Adrenal gland (tissue), 12 donors: ENCODE data around the gene ENGASE. TPM values are rescaled to one million over a fixed set of nuclear protein-coding genes. Genes with fewer than 3 reads are reported as not detected.

Source experiments
- DNase-seq, 7 donors: peaks; one replicate each; pipeline ENCODE4 v3.0.0-alpha.2; 2019 to 2020
- H3K27ac ChIP-seq, 5 donors: fragments of 200-600 bp; sonication (generic) in 4 of 5; 1 replicate in 3 of 5; 2 replicates in 2 of 5; pipeline versions ENCODE4 v1.5.1 to v1.8.0; 2016 to 2020; ENCODE audit warnings: mild to moderate bottlenecking in 1 of 5
- H3K27me3 ChIP-seq: fragments of 200-600 bp; 2 replicates; pipeline ENCODE4 v1.8.0; 2021
- H3K36me3 ChIP-seq, 2 donors: fragments of 200-600 bp; replicated peaks in 1 of 2; 1 replicate in 1 of 2; 2 replicates in 1 of 2; pipeline versions ENCODE4 v1.5.1 to v1.8.0; 2018 to 2022
- H3K4me1 ChIP-seq, 2 donors: fragments of 200-600 bp; replicated peaks in 1 of 2; 1 replicate in 1 of 2; 2 replicates in 1 of 2; pipeline versions ENCODE4 v1.5.1 to v1.8.0; 2018 to 2021
- H3K4me3 ChIP-seq, 4 donors: fragments of 200-600 bp; sonication (generic) in 3 of 4; one replicate each; pipeline ENCODE4 v1.5.1; 2016 to 2018
- H3K9me3 ChIP-seq, 3 donors: fragments of 200-600 bp; sonication (generic) in 1 of 3; replicated peaks in 1 of 3; 1 replicate in 2 of 3; 2 replicates in 1 of 3; pipeline versions ENCODE4 v1.5.1 to v1.8.0; 2016 to 2021
- CTCF ChIP-seq, 6 experiments: fragments of 450-650 bp in 4 of 6; fragments of 200-600 bp in 2 of 6; sonication (generic) in 1 of 6; IDR thresholded peaks; 1 replicate in 5 of 6; 2 replicates in 1 of 6; pipeline versions ENCODE4 v1.5.1 to v1.8.0; 2016 to 2021; ENCODE audit warnings: antibody characterized with exemption in 6 of 6, mild to moderate bottlenecking in 2 of 6, moderate library complexity in 1 of 6
- POLR2A ChIP-seq, 2 donors: fragments of 450-650 bp; IDR thresholded peaks; one replicate each; pipeline ENCODE4 v1.6.1; 2017; ENCODE audit warnings: antibody characterized with exemption in 2 of 2, mild to moderate bottlenecking in 2 of 2, moderate library complexity in 1 of 2
- WGBS, 4 donors: extraction: QIAGEN DNeasy Blood & Tissue Kit in 2 of 4; methylation state at CpG; one replicate each; pipeline versions ENCODE4 v1.1.5 to v1.1.7; 2013 to 2017; 5-methylcytosine and 5-hydroxymethylcytosine counted together
- intact Hi-C, 2 donors: fragments of 100-400 bp; cut with DNase I; formaldehyde crosslinking; loops; one replicate each; pipeline versions ENCODE4 v1.14.1 to v1.15.0; 2022 to 2023
- polyA plus RNA-seq, 3 donors: library from polyadenylated mRNA; stranded (reverse); fragments of 200-250 nt in 2 of 3; fragments of 350-450 nt in 1 of 3; fragmentation: Illumina TruSeq in 1 of 3; extraction: RNeasy Lipid Tissue Mini Kit (QIAGEN cat#74804) in 1 of 3; gene quantifications; one replicate each; pipeline ENCODE4 v1.2.3, GENCODE V29; 2013 to 2014
- total RNA-seq, 9 donors: library from RNA; depleted of rRNA in 4 of 9; stranded (reverse); fragments of >200 nt in 4 of 9; fragments of 120-200 nt in 1 of 9; fragmentation: NEBNext Ultra II Directional in 1 of 9; extraction: Animal tissue kit (Norgen Biotek cat#: 25700) in 1 of 9; gene quantifications; one replicate each; pipeline versions ENCODE4 v1.1.0 to v1.2.4, GENCODE V29; 2013 to 2023
- donor health status: healthy with polysubstance abuse.
- donor health status: Bipolar disorder and iron deficiency.
- donor health status: DM: yes; HTN: yes; CAD: no.
- donor health status: DM: no; HTN: no; CAD: no.
- donor health status: DM: no; HTN: no; CAD: no.
- donor health status: DM: yes; HTN: yes; CAD: no.

Gene ENGASE
- total and polyA plus RNA-seq, 12 donors: 4.4 to 155 (median 31.1) TPM

- no peak for DNase-seq
- no peak overlapping the region for H3K4me3 ChIP-seq
- H3K27me3 ChIP-seq: peaks cover 15% of the 10 kb centered on the region
- H3K27ac ChIP-seq: no peak overlapping the region
- 75 to 91% (median 86%) methylated on average over 7 to 19 of the region's 19 CpGs for WGBS, 4 donors
- no peaks in the 10 kb centered on the region for H3K4me1 ChIP-seq
- TF ChIP-seq CTCF (IDR thresholded peaks at IDR 0.05) (no peak), POLR2A (IDR thresholded peaks at IDR 0.05) (no peak)
- intact Hi-C loops: no loop called here
- no peaks in the 10 kb centered on the region for H3K36me3 ChIP-seq
- no peaks in the 10 kb centered on the region for H3K9me3 ChIP-seq
These were observed 42.1 kb downstream of the ENGASE start for GRCh38 chr17:79116575-79117368.

- intact Hi-C loops: no loop called here
- H3K27me3 ChIP-seq: peaks cover 11% of the 10 kb centered on the region
- 56 to 62% (median 61%) methylated on average over 18 to 21 of the region's 21 CpGs for WGBS, 4 donors
These were observed 43.4 kb downstream of the ENGASE start for GRCh38 chr17:79117905-79118487.

GRCh38 chr17:79118924-79119323 is 44.3 kb downstream of the ENGASE start:
- intact Hi-C loops: no loop called here
- DNase-seq: no peak
- no peaks in the 10 kb centered on the region for H3K36me3 ChIP-seq
- no peak overlapping the region for H3K27ac ChIP-seq
- H3K4me3 ChIP-seq: no peak overlapping the region
- 72 to 83% (median 80%) methylated on average over 4 of the region's 4 CpGs for WGBS, 4 donors
- H3K4me1 ChIP-seq: no peaks in the 10 kb centered on the region
- TF ChIP-seq POLR2A (IDR thresholded peaks at IDR 0.05): no peak
- TF ChIP-seq CTCF (IDR thresholded peaks at IDR 0.05): no peak
- H3K9me3 ChIP-seq: no peaks in the 10 kb centered on the region
- H3K27me3 ChIP-seq: peaks cover 11% of the 10 kb centered on the region

More at GRCh38 chr17:79117905-79118487, 43.4 kb downstream of the ENGASE start:
- no peaks in the 10 kb centered on the region for H3K4me1 ChIP-seq
- no peaks in the 10 kb centered on the region for H3K36me3 ChIP-seq
- no peak for TF ChIP-seq CTCF (IDR thresholded peaks at IDR 0.05)
- no peak for TF ChIP-seq POLR2A (IDR thresholded peaks at IDR 0.05)
- H3K27ac ChIP-seq: no peak overlapping the region
- no peaks in the 10 kb centered on the region for H3K9me3 ChIP-seq
- no peak for DNase-seq
- H3K4me3 ChIP-seq: no peak overlapping the region

GRCh38 chr17:79120259-79120658 is 45.6 kb downstream of the ENGASE start:
- H3K27me3 ChIP-seq: peaks cover 11% of the 10 kb centered on the region

More at GRCh38 chr17:79120259-79120658, 45.6 kb downstream of the ENGASE start:
- H3K4me3 ChIP-seq: no peak overlapping the region
- no peak for TF ChIP-seq POLR2A (IDR thresholded peaks at IDR 0.05)
- no peak for TF ChIP-seq CTCF (IDR thresholded peaks at IDR 0.05)
- H3K9me3 ChIP-seq: no peaks in the 10 kb centered on the region
- H3K27ac ChIP-seq: no peak overlapping the region
- H3K36me3 ChIP-seq: no peaks in the 10 kb centered on the region
- H3K4me1 ChIP-seq: no peaks in the 10 kb centered on the region
- 67 to 85% (median 79%) methylated on average over 5 of the region's 5 CpGs for WGBS, 4 donors
- intact Hi-C loops: no loop called here
- no peak for DNase-seq
